SU-DHL-6 (cell line): ENCODE data around the gene DYNLT5.

Source experiments
- H2AFZ ChIP-seq: fragments of 200-600 bp; sonication (generic); 2 replicates; pipeline ENCODE4 v1.6.1; 2014; ENCODE audit warnings: low read depth, mild to moderate bottlenecking, moderate library complexity, mixed read lengths, antibody characterized with exemption, low read length; ENCODE audit not compliant: severe bottlenecking
- H3F3A ChIP-seq: fragments of 200-600 bp; shearing (Covaris generic); 2 replicates; pipeline ENCODE4 v1.6.0; 2016; ENCODE audit warnings: antibody characterized with exemption, mild to moderate bottlenecking; ENCODE audit not compliant: insufficient read depth
- H3K27ac ChIP-seq: fragments of 200-600 bp; sonication (generic); 2 replicates; pipeline ENCODE4 v1.5.1; 2016; ENCODE audit warnings: low read depth, mild to moderate bottlenecking, low read length, moderate library complexity, mixed read lengths
- H3K27me3 ChIP-seq: fragments of 200-600 bp; sonication (generic), shearing (Covaris generic); 2 replicates; pipeline ENCODE4 v1.6.0; 2014; ENCODE audit warnings: mild to moderate bottlenecking, low read length
- H3K36me3 ChIP-seq: fragments of 200-600 bp; sonication (generic); 2 replicates; pipeline ENCODE4 v1.6.1; 2014; ENCODE audit warnings: mild to moderate bottlenecking, low read length, mixed read lengths
- H3K4me2 ChIP-seq: fragments of 300-600, 200-600 bp; shearing (Covaris generic), sonication (generic); 2 replicates; pipeline ENCODE4 v1.6.0; 2014; ENCODE audit warnings: low read length, low read depth, mild to moderate bottlenecking; ENCODE audit not compliant: poor library complexity, severe bottlenecking
- H3K4me3 ChIP-seq: fragments of 200-600 bp; sonication (generic); 2 replicates; pipeline ENCODE4 v1.5.1; 2014; ENCODE audit warnings: antibody characterized with exemption, low read length, mild to moderate bottlenecking, mixed read lengths; ENCODE audit not compliant: insufficient read depth, poor library complexity, severe bottlenecking
- H3K79me2 ChIP-seq: fragments of 200-600 bp; sonication (generic); 2 replicates; pipeline ENCODE4 v1.6.1; 2014; ENCODE audit warnings: mild to moderate bottlenecking, low read length, moderate library complexity; ENCODE audit not compliant: insufficient read depth
- H3K9ac ChIP-seq: fragments of 200-600 bp; sonication (generic); 2 replicates; pipeline ENCODE4 v1.7.0; 2014; ENCODE audit warnings: mild to moderate bottlenecking, low read length
- H3K9me2 ChIP-seq: fragments of 200-600 bp; sonication (generic); replicated peaks from 2 replicates; pipeline ENCODE4 v1.6.1; 2014; ENCODE audit warnings: low read length; ENCODE audit not compliant: insufficient read depth
- H3K9me3 ChIP-seq: fragments of 200-600 bp; sonication (generic); 2 replicates; pipeline ENCODE4 v1.6.1; 2014; ENCODE audit warnings: low read length, mixed read lengths; ENCODE audit not compliant: insufficient read depth
- H4K20me1 ChIP-seq: fragments of 200-600 bp; sonication (generic); 2 replicates; pipeline ENCODE4 v1.6.1; 2014; ENCODE audit warnings: low read depth, mild to moderate bottlenecking, antibody characterized with exemption, low read length, moderate library complexity, mixed read lengths
- EZH2phosphoT487 ChIP-seq: fragments of 200-600 bp; sonication (generic), shearing (Covaris generic); conservative IDR thresholded peaks from 2 replicates; pipeline ENCODE4 v1.6.1; 2018; ENCODE audit warnings: mild to moderate bottlenecking, antibody characterized with exemption, low read length, moderate library complexity, mixed read lengths
- TF ChIP-seq, protein P1 (sequence below): fragments of 200-600 bp; sonication (generic); IDR thresholded peaks from one replicate; pipeline ENCODE4 v1.5.1; 2017; ENCODE audit warnings: antibody characterized with exemption, mild to moderate bottlenecking, low read length, moderate library complexity; ENCODE audit not compliant: insufficient read depth, poor library complexity, severe bottlenecking

DYNLT5 gene

DNA sequence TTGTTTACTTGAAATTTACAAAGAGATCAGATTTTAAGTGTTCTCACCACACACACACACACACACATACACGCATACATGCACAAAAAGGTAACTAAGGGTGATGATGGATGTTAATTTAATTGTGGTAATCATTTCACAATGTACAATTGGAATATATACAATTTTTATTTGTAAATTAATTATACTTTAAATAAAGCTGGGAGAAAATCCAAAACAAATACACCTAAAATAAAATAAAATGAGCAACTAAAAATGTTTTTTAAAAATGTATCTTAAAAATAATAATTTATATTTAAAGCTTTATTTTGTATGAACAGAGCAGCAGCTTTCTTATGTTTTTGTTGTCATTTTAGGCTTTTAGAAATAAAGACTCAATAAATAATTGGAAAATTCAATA is 57.0 kb downstream of the DYNLT5 start:
- Histone ChIP-seq H3K79me2 (no peaks in the 10 kb centered on the region), H3K9me3 (no peaks in the 10 kb centered on the region), H3F3A (no peaks in the 10 kb centered on the region), H3K9ac (no peak overlapping the region), H3K27ac (no peak overlapping the region), H4K20me1 (no peaks in the 10 kb centered on the region), H3K36me3 (no peaks in the 10 kb centered on the region), H3K4me2 (no peak overlapping the region), H3K9me2 (no peaks in the 10 kb centered on the region), H2AFZ (no peak overlapping the region), H3K4me3 (no peak overlapping the region), H3K27me3 (no peaks in the 10 kb centered on the region)
- TF ChIP-seq, protein P1, sequence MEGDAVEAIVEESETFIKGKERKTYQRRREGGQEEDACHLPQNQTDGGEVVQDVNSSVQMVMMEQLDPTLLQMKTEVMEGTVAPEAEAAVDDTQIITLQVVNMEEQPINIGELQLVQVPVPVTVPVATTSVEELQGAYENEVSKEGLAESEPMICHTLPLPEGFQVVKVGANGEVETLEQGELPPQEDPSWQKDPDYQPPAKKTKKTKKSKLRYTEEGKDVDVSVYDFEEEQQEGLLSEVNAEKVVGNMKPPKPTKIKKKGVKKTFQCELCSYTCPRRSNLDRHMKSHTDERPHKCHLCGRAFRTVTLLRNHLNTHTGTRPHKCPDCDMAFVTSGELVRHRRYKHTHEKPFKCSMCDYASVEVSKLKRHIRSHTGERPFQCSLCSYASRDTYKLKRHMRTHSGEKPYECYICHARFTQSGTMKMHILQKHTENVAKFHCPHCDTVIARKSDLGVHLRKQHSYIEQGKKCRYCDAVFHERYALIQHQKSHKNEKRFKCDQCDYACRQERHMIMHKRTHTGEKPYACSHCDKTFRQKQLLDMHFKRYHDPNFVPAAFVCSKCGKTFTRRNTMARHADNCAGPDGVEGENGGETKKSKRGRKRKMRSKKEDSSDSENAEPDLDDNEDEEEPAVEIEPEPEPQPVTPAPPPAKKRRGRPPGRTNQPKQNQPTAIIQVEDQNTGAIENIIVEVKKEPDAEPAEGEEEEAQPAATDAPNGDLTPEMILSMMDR, result no peak
- no peak for TF ChIP-seq EZH2phosphoT487

DNA sequence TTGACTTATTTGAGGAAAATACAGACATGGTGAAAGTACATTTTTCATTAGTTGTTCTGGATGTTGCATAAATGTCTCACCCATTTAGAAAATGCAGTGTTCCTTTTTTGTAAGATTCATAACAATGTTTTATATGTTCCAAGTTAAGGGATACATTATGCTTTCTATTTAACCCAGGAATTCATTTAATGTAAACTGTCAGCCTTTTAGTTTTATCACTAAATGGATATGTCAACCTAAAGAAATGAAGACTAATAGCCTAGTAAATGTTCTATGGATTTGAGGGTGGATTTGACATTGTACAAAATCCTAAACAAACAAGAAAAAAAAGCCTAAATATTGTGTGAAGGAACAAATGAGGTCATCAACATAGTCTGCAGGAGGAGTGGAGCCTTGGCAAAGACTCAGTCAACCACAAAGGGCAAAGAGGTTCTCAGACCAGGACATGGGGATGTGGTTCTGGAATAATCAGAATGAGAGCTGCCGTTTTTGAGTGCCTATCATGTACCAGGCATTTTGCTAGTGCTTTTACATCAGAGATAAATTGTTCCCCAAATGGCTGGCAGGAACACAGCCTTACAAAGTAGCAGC is 57.6 kb downstream of the DYNLT5 start:
- no peaks in the 10 kb centered on the region for H3K9me3 ChIP-seq
- H3K27me3 ChIP-seq, result no peaks in the 10 kb centered on the region
- TF ChIP-seq EZH2phosphoT487, result no peak
- TF ChIP-seq, protein P1, result no peak
- no peak overlapping the region for H2AFZ ChIP-seq
- no peaks in the 10 kb centered on the region for H3K79me2 ChIP-seq
- no peaks in the 10 kb centered on the region for H3K9me2 ChIP-seq
- no peaks in the 10 kb centered on the region for H3F3A ChIP-seq
- H3K9ac ChIP-seq, result no peak overlapping the region
- no peaks in the 10 kb centered on the region for H4K20me1 ChIP-seq
- no peak overlapping the region for H3K4me2 ChIP-seq
- no peak overlapping the region for H3K4me3 ChIP-seq
- H3K27ac ChIP-seq, result no peak overlapping the region
- no peaks in the 10 kb centered on the region for H3K36me3 ChIP-seq

DNA sequence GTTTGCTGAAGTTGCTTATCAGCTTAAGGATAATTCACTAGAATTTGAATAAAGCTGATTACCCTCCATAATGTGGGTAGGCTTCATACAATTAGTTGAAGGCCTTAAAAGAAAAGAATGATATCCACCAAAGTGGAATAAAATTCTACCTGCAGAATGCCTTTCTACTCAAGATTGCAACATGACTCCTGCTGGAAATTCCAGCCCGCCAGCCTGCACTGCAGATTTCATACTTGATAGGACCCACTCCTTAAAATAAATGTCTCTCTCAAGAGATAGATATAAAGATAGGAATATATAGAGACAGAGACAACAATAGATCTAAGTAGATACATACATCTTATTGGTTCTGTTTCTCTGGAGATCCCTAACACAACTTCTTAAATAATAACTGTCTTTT is 72.5 kb downstream of the DYNLT5 start:
- Histone ChIP-seq H3K4me2 (no peak overlapping the region), H3K79me2 (no peaks in the 10 kb centered on the region), H4K20me1 (no peaks in the 10 kb centered on the region), H2AFZ (no peak overlapping the region), H3K9me3 (no peaks in the 10 kb centered on the region), H3F3A (no peaks in the 10 kb centered on the region), H3K9me2 (no peaks in the 10 kb centered on the region), H3K9ac (no peak overlapping the region), H3K27ac (no peak overlapping the region), H3K36me3 (no peaks in the 10 kb centered on the region), H3K27me3 (no peaks in the 10 kb centered on the region), H3K4me3 (no peak overlapping the region)
- TF ChIP-seq EZH2phosphoT487, result no peak
- TF ChIP-seq, protein P1, result no peak
